Colonic mucosa (tissue), 4 donors: ENCODE data around the gene TDRD7. TPM values are rescaled to one million over a fixed set of nuclear protein-coding genes. Genes with fewer than 3 reads are reported as not detected.

ENCODE experiments used
- DNase-seq: peaks from one replicate; pipeline ENCODE4 v3.0.0-alpha.2; 2020
- H3K27ac ChIP-seq: fragments of 200-600 bp; one replicate; pipeline ENCODE4 v1.8.0; 2021
- H3K27me3 ChIP-seq: fragments of 200-600 bp; one replicate; pipeline ENCODE4 v1.8.0; 2021
- H3K36me3 ChIP-seq: fragments of 200-600 bp; one replicate; pipeline ENCODE4 v1.8.0; 2021
- H3K4me1 ChIP-seq: fragments of 200-600 bp; one replicate; pipeline ENCODE4 v1.8.0; 2021; ENCODE audit warnings: mild to moderate bottlenecking
- H3K4me3 ChIP-seq: fragments of 200-600 bp; one replicate; pipeline ENCODE4 v1.8.0; 2021
- H3K9ac ChIP-seq, 2 donors: one replicate each; pipeline ENCODE4 v1.7.0; 2013; ENCODE audit warnings: control low read depth in 2 of 2, low read depth in 2 of 2, low read length in 2 of 2
- H3K9me3 ChIP-seq: fragments of 200-600 bp; one replicate; pipeline ENCODE4 v1.8.0; 2021
- intact Hi-C: fragments of 100-400 bp; cut with DNase I; formaldehyde crosslinking; loops from one replicate; pipeline ENCODE4 v1.14.1; 2022
- total RNA-seq, 2 donors: library from RNA; stranded (reverse); fragmentation: NEBNext Ultra II Directional in 1 of 2; extraction: Animal tissue kit (Norgen Biotek cat#: 25700) in 1 of 2; gene quantifications; one replicate each; pipeline ENCODE4 v1.2.1, GENCODE V29; 2021
- TF ChIP-seq, protein P1 (sequence below): fragments of 200-600 bp; IDR thresholded peaks from one replicate; pipeline ENCODE4 v1.8.0; 2022; ENCODE audit warnings: antibody characterized with exemption, mild to moderate bottlenecking
- donor health status: healthy.
- donor health status: DM: no; HTN: no; CAD: no.
- donor health status: DM: no; HTN: no; CAD: no.

TDRD7 gene
- total RNA-seq, 2 donors from 2014 or later, result 28.8 to 35.3 TPM

DNA sequence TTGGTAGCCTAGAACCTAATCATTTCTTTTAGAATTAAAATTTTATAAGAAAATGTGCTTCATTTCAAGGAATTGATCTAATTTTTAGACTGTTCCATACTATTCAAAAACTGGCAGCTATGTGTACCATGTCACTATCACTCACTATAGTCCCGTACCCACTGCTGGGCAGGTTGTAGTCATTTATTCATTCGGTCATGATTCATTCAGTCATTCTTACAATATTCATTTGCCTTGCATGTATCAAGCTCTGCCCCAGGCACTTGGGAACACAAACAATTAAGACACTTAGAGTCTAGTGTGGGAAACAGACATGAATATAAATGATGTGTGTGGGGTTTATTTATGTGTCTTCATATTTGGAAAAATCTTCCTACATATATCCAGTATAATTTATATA lies 26.4 kb downstream of the TDRD7 start:
- H3K4me3 ChIP-seq, result no peak overlapping the region
- H3K9ac ChIP-seq, result no peak overlapping the region
- H3K9me3 ChIP-seq, result no peaks in the 10 kb centered on the region
- TF ChIP-seq, protein P1, sequence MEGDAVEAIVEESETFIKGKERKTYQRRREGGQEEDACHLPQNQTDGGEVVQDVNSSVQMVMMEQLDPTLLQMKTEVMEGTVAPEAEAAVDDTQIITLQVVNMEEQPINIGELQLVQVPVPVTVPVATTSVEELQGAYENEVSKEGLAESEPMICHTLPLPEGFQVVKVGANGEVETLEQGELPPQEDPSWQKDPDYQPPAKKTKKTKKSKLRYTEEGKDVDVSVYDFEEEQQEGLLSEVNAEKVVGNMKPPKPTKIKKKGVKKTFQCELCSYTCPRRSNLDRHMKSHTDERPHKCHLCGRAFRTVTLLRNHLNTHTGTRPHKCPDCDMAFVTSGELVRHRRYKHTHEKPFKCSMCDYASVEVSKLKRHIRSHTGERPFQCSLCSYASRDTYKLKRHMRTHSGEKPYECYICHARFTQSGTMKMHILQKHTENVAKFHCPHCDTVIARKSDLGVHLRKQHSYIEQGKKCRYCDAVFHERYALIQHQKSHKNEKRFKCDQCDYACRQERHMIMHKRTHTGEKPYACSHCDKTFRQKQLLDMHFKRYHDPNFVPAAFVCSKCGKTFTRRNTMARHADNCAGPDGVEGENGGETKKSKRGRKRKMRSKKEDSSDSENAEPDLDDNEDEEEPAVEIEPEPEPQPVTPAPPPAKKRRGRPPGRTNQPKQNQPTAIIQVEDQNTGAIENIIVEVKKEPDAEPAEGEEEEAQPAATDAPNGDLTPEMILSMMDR, result no peak
- intact Hi-C loops, result no loop called here
- no peaks in the 10 kb centered on the region for H3K4me1 ChIP-seq
- H3K27me3 ChIP-seq, result no peaks in the 10 kb centered on the region
- no peak overlapping the region for H3K27ac ChIP-seq
- DNase-seq, result no peak
- no peaks in the 10 kb centered on the region for H3K36me3 ChIP-seq

DNA sequence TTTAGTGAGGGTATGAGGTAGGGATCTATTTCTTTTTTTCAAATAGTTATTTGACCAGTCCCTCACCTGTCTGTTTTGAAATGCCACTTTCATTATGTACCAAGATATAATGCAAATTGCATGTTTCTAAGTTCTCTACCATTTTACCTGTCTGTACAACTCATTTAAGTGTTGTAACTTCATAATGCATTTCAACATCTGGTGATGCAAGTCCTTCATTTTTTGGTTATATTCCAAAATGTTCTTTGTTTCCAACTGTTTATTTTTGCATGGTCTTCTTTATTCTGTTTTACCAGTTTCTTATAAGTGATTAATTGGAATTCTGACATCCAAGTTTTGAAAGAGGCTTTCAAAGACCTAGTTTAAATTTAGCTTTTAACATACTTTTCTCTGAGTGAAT lies 26.8 kb downstream of the TDRD7 start:
- Histone ChIP-seq H3K9me3 (no peaks in the 10 kb centered on the region), H3K36me3 (no peaks in the 10 kb centered on the region)
- no peak for DNase-seq

DNA sequence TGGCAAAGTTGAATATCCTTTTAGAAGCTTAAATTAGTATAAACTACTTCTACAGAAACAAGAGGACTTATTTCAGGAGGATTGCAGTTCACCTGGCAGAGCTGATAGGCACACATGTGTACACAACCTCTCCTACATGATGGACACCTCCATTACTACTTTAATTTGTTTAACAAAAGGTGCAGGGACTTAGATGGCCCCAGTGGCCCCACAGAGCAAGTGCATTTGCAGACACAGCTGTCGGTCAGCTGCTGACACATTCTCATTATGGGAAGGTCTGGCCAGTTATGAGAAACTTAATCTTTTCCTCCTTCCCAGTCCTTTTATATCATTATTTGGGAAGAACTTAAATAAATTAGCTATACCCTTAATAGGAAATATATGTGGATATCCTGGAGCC lies 28.3 kb downstream of the TDRD7 start:
- TF ChIP-seq, protein P1, result no peak
- DNase-seq, result no peak
- no peak overlapping the region for H3K4me3 ChIP-seq
- intact Hi-C loops, result no loop called here
- no peak overlapping the region for H3K9ac ChIP-seq
- no peaks in the 10 kb centered on the region for H3K4me1 ChIP-seq
- H3K27ac ChIP-seq, result no peak overlapping the region
- no peaks in the 10 kb centered on the region for H3K36me3 ChIP-seq
- no peaks in the 10 kb centered on the region for H3K27me3 ChIP-seq
- no peaks in the 10 kb centered on the region for H3K9me3 ChIP-seq

More for the DNA sequence above, 26.8 kb downstream of the TDRD7 start:
- intact Hi-C loops, result no loop called here
- Histone ChIP-seq H3K27me3 (no peaks in the 10 kb centered on the region), H3K27ac (no peak overlapping the region), H3K4me1 (no peaks in the 10 kb centered on the region), H3K4me3 (no peak overlapping the region), H3K9ac (no peak overlapping the region)
- TF ChIP-seq, protein P1, result no peak

DNA sequence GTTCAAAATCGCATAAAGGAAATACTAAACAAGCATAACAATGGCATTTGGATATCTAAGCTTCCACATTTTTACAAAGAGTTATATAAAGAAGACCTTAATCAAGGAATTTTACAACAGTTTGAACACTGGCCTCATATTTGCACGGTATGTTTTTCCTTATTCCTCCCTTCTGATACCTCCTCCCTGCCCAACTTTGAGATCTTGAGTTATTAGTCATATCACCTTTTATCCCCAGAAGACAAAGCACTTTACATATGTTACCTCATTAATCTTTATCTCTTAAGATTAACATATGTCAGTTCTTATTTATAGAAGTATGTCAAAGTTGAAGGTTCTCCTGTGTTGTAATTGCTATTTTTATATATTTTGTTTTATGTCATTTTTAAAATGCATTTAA lies 29.8 kb downstream of the TDRD7 start:
- no peaks in the 10 kb centered on the region for H3K27me3 ChIP-seq
- no peaks in the 10 kb centered on the region for H3K36me3 ChIP-seq
- intact Hi-C loops, result no loop called here
- H3K9ac ChIP-seq, result no peak overlapping the region
- TF ChIP-seq, protein P1, result no peak
- H3K9me3 ChIP-seq, result no peaks in the 10 kb centered on the region
- no peak for DNase-seq
- no peaks in the 10 kb centered on the region for H3K4me1 ChIP-seq
- no peak overlapping the region for H3K27ac ChIP-seq
- H3K4me3 ChIP-seq, result no peak overlapping the region

DNA sequence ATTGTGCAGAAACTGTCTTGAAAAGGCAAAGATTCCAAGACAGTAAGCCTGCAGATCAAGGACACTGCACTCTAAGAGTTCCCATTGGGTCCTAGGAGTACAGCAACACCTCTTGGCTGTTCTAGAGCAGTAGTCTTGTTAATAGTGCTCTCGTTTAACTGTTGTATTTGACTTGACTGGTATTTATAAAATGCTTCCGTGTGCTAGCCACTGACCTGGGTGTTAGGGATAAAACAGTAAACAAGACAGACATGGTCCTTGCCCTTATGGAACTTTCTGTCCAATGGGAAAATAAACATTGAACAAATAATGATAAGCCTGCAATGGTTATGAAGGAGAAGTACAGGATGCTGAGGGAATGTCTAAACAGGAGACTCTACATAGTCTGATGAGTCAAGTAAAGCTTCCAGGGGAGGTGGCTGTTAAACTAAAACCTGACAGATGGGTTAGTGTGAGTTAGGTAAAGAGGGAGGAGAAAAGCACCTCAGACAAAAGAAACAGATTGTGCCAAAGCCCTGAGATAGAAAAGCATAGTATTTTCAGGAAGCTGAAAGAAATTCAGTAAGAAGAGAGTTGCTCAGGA lies 33.3 kb downstream of the TDRD7 start:
- TF ChIP-seq, protein P1, result no peak
- H3K27ac ChIP-seq, result no peak overlapping the region
- no peak for DNase-seq

More for the DNA sequence above, 33.3 kb downstream of the TDRD7 start:
- Histone ChIP-seq H3K4me3 (no peak overlapping the region), H3K27me3 (no peaks in the 10 kb centered on the region), H3K9me3 (no peaks in the 10 kb centered on the region), H3K36me3 (no peaks in the 10 kb centered on the region), H3K4me1 (no peaks in the 10 kb centered on the region), H3K9ac (no peak overlapping the region)
- intact Hi-C loops, result no loop called here
